ENCODE measurements around the gene KCTD6.
"Not testable (repeated sequence)": the region's sequence is repeated elsewhere in the genome, so short reads cannot be mapped to it uniquely, and the experiment has no call there.

KCTD6 gene

GRCh38 chr3:58524326-58524888 is 32.5 kb downstream of the KCTD6 start:
- DNase-seq (ENCODE audit: low read depth, low spot score) = no peak
- no CpG with 5 or more reads among the region's 11 CpGs for WGBS (ENCODE audit: insufficient coverage, insufficient read length)
- H3K4me1 ChIP-seq (ENCODE audit: control insufficient read depth, insufficient read depth, low read length) = peaks cover 16% of the 10 kb centered on the region
- no peak overlapping the region for H3K4me3 ChIP-seq (ENCODE audit: low read length)
- H3K36me3 ChIP-seq (ENCODE audit: control insufficient read depth, insufficient read depth, low read length) = no peaks in the 10 kb centered on the region
- no peaks in the 10 kb centered on the region for H3K27me3 ChIP-seq (ENCODE audit: control insufficient read depth, insufficient read depth, low read length)
- H3K27ac ChIP-seq (ENCODE audit: low read length) = no peak overlapping the region
- no peaks in the 10 kb centered on the region for H3K9me3 ChIP-seq (ENCODE audit: control insufficient read depth, insufficient read depth, low read length)

- Histone ChIP-seq H3K36me3 (ENCODE audit: control insufficient read depth, insufficient read depth, low read length) (no peaks in the 10 kb centered on the region), H3K9me3 (ENCODE audit: control insufficient read depth, insufficient read depth, low read length) (no peaks in the 10 kb centered on the region), H3K4me1 (ENCODE audit: control insufficient read depth, insufficient read depth, low read length) (peaks cover 10% of the 10 kb centered on the region), H3K27me3 (ENCODE audit: control insufficient read depth, insufficient read depth, low read length) (no peaks in the 10 kb centered on the region), H3K27ac (ENCODE audit: low read length) (no peak overlapping the region), H3K4me3 (ENCODE audit: low read length) (no peak overlapping the region)
- WGBS (ENCODE audit: insufficient coverage, insufficient read length) = no CpG with 5 or more reads among the region's 7 CpGs
- DNase-seq (ENCODE audit: low read depth, low spot score) = peak; percentile 18
These were observed 34.6 kb downstream of the KCTD6 start for GRCh38 chr3:58526515-58526957.

GRCh38 chr3:58527440-58527839 is 35.5 kb downstream of the KCTD6 start:
- H3K36me3 ChIP-seq (ENCODE audit: control insufficient read depth, insufficient read depth, low read length); H3K27me3 ChIP-seq (ENCODE audit: control insufficient read depth, insufficient read depth, low read length); DNase-seq (ENCODE audit: low read depth, low spot score); H3K9me3 ChIP-seq (ENCODE audit: control insufficient read depth, insufficient read depth, low read length); H3K4me3 ChIP-seq (ENCODE audit: low read length); H3K27ac ChIP-seq (ENCODE audit: low read length); H3K4me1 ChIP-seq (ENCODE audit: control insufficient read depth, insufficient read depth, low read length): not testable (repeated sequence)
- WGBS (ENCODE audit: insufficient coverage, insufficient read length) = no CpG with 5 or more reads among the region's 3 CpGs

- Histone ChIP-seq H3K9me3 (ENCODE audit: control insufficient read depth, insufficient read depth, low read length) (no peaks in the 10 kb centered on the region), H3K36me3 (ENCODE audit: control insufficient read depth, insufficient read depth, low read length) (no peaks in the 10 kb centered on the region), H3K4me3 (ENCODE audit: low read length) (no peak overlapping the region), H3K4me1 (ENCODE audit: control insufficient read depth, insufficient read depth, low read length) (peaks cover 6% of the 10 kb centered on the region), H3K27me3 (ENCODE audit: control insufficient read depth, insufficient read depth, low read length) (no peaks in the 10 kb centered on the region), H3K27ac (ENCODE audit: low read length) (no peak overlapping the region)
- no CpG with 5 or more reads among the region's 6 CpGs for WGBS (ENCODE audit: insufficient coverage, insufficient read length)
- no peak for DNase-seq (ENCODE audit: low read depth, low spot score)
These were observed 36.7 kb downstream of the KCTD6 start for GRCh38 chr3:58528629-58529028.

- peak; percentile 43 for DNase-seq (ENCODE audit: low read depth, low spot score)
- no peak overlapping the region for H3K27ac ChIP-seq (ENCODE audit: low read length)
- H3K4me3 ChIP-seq (ENCODE audit: low read length) = no peak overlapping the region
- H3K9me3 ChIP-seq (ENCODE audit: control insufficient read depth, insufficient read depth, low read length) = no peaks in the 10 kb centered on the region
- H3K4me1 ChIP-seq (ENCODE audit: control insufficient read depth, insufficient read depth, low read length) = peaks cover 2% of the 10 kb centered on the region; the same call in 1 of the 2 replicates
- H3K36me3 ChIP-seq (ENCODE audit: control insufficient read depth, insufficient read depth, low read length) = no peaks in the 10 kb centered on the region
- no CpG with 5 or more reads among the region's 15 CpGs for WGBS (ENCODE audit: insufficient coverage, insufficient read length)
- H3K27me3 ChIP-seq (ENCODE audit: control insufficient read depth, insufficient read depth, low read length) = no peaks in the 10 kb centered on the region
These were observed 37.8 kb downstream of the KCTD6 start for GRCh38 chr3:58529516-58530353.

GRCh38 chr3:58530354-58530865 is 38.5 kb downstream of the KCTD6 start:
- no peaks in the 10 kb centered on the region for H3K9me3 ChIP-seq (ENCODE audit: control insufficient read depth, insufficient read depth, low read length)
- peaks cover 2% of the 10 kb centered on the region; the same call in 1 of the 2 replicates for H3K4me1 ChIP-seq (ENCODE audit: control insufficient read depth, insufficient read depth, low read length)
- no peaks in the 10 kb centered on the region for H3K27me3 ChIP-seq (ENCODE audit: control insufficient read depth, insufficient read depth, low read length)
- H3K27ac ChIP-seq (ENCODE audit: low read length) = no peak overlapping the region
- no peaks in the 10 kb centered on the region for H3K36me3 ChIP-seq (ENCODE audit: control insufficient read depth, insufficient read depth, low read length)
- no peak for DNase-seq (ENCODE audit: low read depth, low spot score)
- no CpG with 5 or more reads among the region's 18 CpGs for WGBS (ENCODE audit: insufficient coverage, insufficient read length)
- H3K4me3 ChIP-seq (ENCODE audit: low read length) = no peak overlapping the region

- no peak for DNase-seq (ENCODE audit: low read depth, low spot score)
- WGBS (ENCODE audit: insufficient coverage, insufficient read length) = no CpG with 5 or more reads among the region's 7 CpGs
- H3K4me1 ChIP-seq (ENCODE audit: control insufficient read depth, insufficient read depth, low read length) = peaks cover under 1% of the 10 kb centered on the region; the same call in 1 of the 2 replicates
These were observed 39.7 kb downstream of the KCTD6 start for GRCh38 chr3:58531555-58531954.

GRCh38 chr3:58531956-58532355 is 40.1 kb downstream of the KCTD6 start:
- no peaks in the 10 kb centered on the region for H3K9me3 ChIP-seq (ENCODE audit: control insufficient read depth, insufficient read depth, low read length)
- H3K36me3 ChIP-seq (ENCODE audit: control insufficient read depth, insufficient read depth, low read length) = no peaks in the 10 kb centered on the region
- H3K4me3 ChIP-seq (ENCODE audit: low read length) = no peak overlapping the region
- no peaks in the 10 kb centered on the region for H3K27me3 ChIP-seq (ENCODE audit: control insufficient read depth, insufficient read depth, low read length)
- no peak for DNase-seq (ENCODE audit: low read depth, low spot score)
- no peaks in the 10 kb centered on the region for H3K4me1 ChIP-seq (ENCODE audit: control insufficient read depth, insufficient read depth, low read length)
- no peak overlapping the region for H3K27ac ChIP-seq (ENCODE audit: low read length)
- WGBS (ENCODE audit: insufficient coverage, insufficient read length) = no CpG with 5 or more reads among the region's 2 CpGs

More at GRCh38 chr3:58531555-58531954, 39.7 kb downstream of the KCTD6 start:
- Histone ChIP-seq H3K4me3 (ENCODE audit: low read length) (no peak overlapping the region), H3K36me3 (ENCODE audit: control insufficient read depth, insufficient read depth, low read length) (no peaks in the 10 kb centered on the region), H3K27me3 (ENCODE audit: control insufficient read depth, insufficient read depth, low read length) (no peaks in the 10 kb centered on the region), H3K9me3 (ENCODE audit: control insufficient read depth, insufficient read depth, low read length) (no peaks in the 10 kb centered on the region), H3K27ac (ENCODE audit: low read length) (no peak overlapping the region)

- Histone ChIP-seq H3K27me3 (ENCODE audit: control insufficient read depth, insufficient read depth, low read length) (no peaks in the 10 kb centered on the region), H3K4me1 (ENCODE audit: control insufficient read depth, insufficient read depth, low read length) (no peaks in the 10 kb centered on the region), H3K4me3 (ENCODE audit: low read length) (no peak overlapping the region), H3K27ac (ENCODE audit: low read length) (no peak overlapping the region), H3K9me3 (ENCODE audit: control insufficient read depth, insufficient read depth, low read length) (no peaks in the 10 kb centered on the region), H3K36me3 (ENCODE audit: control insufficient read depth, insufficient read depth, low read length) (no peaks in the 10 kb centered on the region)
- WGBS (ENCODE audit: insufficient coverage, insufficient read length) = no CpG with 5 or more reads among the region's 11 CpGs
- peak; percentile 45 for DNase-seq (ENCODE audit: low read depth, low spot score)
These were observed 40.9 kb downstream of the KCTD6 start for GRCh38 chr3:58532794-58533220.

- Histone ChIP-seq H3K4me1 (ENCODE audit: control insufficient read depth, insufficient read depth, low read length) (no peaks in the 10 kb centered on the region), H3K4me3 (ENCODE audit: low read length) (no peak overlapping the region), H3K27me3 (ENCODE audit: control insufficient read depth, insufficient read depth, low read length) (no peaks in the 10 kb centered on the region), H3K27ac (ENCODE audit: low read length) (no peak overlapping the region), H3K36me3 (ENCODE audit: control insufficient read depth, insufficient read depth, low read length) (no peaks in the 10 kb centered on the region), H3K9me3 (ENCODE audit: control insufficient read depth, insufficient read depth, low read length) (no peaks in the 10 kb centered on the region)
- DNase-seq (ENCODE audit: low read depth, low spot score) = no peak
- no CpG with 5 or more reads among the region's 9 CpGs for WGBS (ENCODE audit: insufficient coverage, insufficient read length)
These were observed 42.9 kb downstream of the KCTD6 start for GRCh38 chr3:58534592-58535494.

Measured in iPS DF 6.9 (cell line).